ENCODE results near the gene MLX.
A peak's percentile ranks its signal among the peaks of the same experiment; 100 is the strongest.
"Not testable (repeated sequence)": the region's sequence is repeated elsewhere in the genome, so short reads cannot be mapped to it uniquely, and the experiment has no call there.

Gene MLX

DNA sequence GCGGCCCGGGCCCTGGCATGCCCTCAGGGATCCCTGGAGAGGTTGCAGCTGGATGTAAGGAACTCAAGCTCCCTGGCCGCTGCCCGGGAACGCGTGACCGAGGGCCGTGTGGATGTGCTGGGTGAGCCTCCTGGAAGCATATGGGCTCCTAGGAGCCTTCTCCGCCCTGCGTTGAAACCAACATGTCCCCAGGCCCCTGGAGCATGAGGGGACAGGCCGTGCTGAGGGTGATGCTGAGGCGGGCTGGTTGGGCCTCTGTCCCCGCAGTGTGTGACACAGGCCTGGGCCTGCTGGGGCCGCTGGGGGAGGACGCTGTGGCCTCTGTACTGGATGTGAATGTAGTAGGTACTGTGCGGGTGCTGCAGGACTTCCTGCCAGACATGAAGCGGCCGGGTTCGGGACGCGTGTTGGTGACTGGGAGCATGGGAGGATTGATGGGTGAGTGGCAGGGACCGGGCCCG lies 19.9 kb upstream of the MLX start:
- H3K9me3 ChIP-seq (ENCODE audit: insufficient read depth, low read length) = no peaks in the 10 kb centered on the region
- H3K4me1 ChIP-seq (ENCODE audit: low read length) = no peaks in the 10 kb centered on the region
- H3K4me3 ChIP-seq (ENCODE audit: low read length) = no peak overlapping the region
- H3K79me2 ChIP-seq (ENCODE audit: low read length) = no peaks in the 10 kb centered on the region
- no peak for TF ChIP-seq EZH2phosphoT487 (IDR thresholded peaks at IDR 0.05; ENCODE audit: low read depth)
- TF ChIP-seq, protein P1, sequence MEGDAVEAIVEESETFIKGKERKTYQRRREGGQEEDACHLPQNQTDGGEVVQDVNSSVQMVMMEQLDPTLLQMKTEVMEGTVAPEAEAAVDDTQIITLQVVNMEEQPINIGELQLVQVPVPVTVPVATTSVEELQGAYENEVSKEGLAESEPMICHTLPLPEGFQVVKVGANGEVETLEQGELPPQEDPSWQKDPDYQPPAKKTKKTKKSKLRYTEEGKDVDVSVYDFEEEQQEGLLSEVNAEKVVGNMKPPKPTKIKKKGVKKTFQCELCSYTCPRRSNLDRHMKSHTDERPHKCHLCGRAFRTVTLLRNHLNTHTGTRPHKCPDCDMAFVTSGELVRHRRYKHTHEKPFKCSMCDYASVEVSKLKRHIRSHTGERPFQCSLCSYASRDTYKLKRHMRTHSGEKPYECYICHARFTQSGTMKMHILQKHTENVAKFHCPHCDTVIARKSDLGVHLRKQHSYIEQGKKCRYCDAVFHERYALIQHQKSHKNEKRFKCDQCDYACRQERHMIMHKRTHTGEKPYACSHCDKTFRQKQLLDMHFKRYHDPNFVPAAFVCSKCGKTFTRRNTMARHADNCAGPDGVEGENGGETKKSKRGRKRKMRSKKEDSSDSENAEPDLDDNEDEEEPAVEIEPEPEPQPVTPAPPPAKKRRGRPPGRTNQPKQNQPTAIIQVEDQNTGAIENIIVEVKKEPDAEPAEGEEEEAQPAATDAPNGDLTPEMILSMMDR (IDR thresholded peaks at IDR 0.05; ENCODE audit: low read depth, low read length) = no peak
- H3K9ac ChIP-seq (ENCODE audit: low read length) = no peak overlapping the region
- H3K27ac ChIP-seq (ENCODE audit: low read length) = no peak overlapping the region
- no peak overlapping the region for H3K4me2 ChIP-seq (ENCODE audit: low read length)
- H2AFZ ChIP-seq (ENCODE audit: low read depth, low read length) = no peak overlapping the region
- H4K20me1 ChIP-seq (ENCODE audit: insufficient read depth, low read length) = no peaks in the 10 kb centered on the region
- H3K36me3 ChIP-seq (replicated peaks; ENCODE audit: low read depth, low read length) = peaks cover 7% of the 10 kb centered on the region
- H3K27me3 ChIP-seq (ENCODE audit: low read depth, low read length) = no peaks in the 10 kb centered on the region

DNA sequence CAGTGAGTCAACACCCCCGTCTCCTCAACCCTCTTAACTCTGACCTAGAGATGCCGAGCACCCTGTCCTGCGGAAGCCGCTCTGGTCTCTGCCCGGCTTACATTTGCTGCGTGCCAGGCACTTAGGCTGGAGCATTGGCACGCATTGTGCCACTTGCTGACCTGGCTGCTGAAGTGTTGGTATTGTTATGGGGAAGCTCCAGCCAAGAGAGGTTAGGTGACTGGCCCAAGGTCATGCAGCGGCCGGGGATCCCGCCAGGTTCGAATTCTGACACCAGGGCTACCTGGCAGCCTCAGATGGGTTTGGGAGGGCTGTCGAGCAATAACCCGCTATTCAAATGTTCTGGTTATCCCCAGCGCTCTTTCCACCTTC lies 19.2 kb upstream of the MLX start:
- Histone ChIP-seq H3K4me1 (ENCODE audit: low read length) (no peaks in the 10 kb centered on the region), H3K9ac (ENCODE audit: low read length) (no peak overlapping the region), H3K27me3 (ENCODE audit: low read depth, low read length) (no peaks in the 10 kb centered on the region), H3K4me2 (ENCODE audit: low read length) (peak overlapping the region; percentile 66; the same call in 1 of the 2 replicates), H2AFZ (ENCODE audit: low read depth, low read length) (no peak overlapping the region), H4K20me1 (ENCODE audit: insufficient read depth, low read length) (no peaks in the 10 kb centered on the region), H3K9me3 (ENCODE audit: insufficient read depth, low read length) (no peaks in the 10 kb centered on the region), H3K79me2 (ENCODE audit: low read length) (no peaks in the 10 kb centered on the region), H3K36me3 (replicated peaks; ENCODE audit: low read depth, low read length) (peaks cover 7% of the 10 kb centered on the region), H3K27ac (ENCODE audit: low read length) (no peak overlapping the region), H3K4me3 (ENCODE audit: low read length) (peak overlapping the region; percentile 74; the same call in 1 of the 2 replicates)
- TF ChIP-seq, protein P1 (IDR thresholded peaks at IDR 0.05; ENCODE audit: low read depth, low read length) = no peak

DNA sequence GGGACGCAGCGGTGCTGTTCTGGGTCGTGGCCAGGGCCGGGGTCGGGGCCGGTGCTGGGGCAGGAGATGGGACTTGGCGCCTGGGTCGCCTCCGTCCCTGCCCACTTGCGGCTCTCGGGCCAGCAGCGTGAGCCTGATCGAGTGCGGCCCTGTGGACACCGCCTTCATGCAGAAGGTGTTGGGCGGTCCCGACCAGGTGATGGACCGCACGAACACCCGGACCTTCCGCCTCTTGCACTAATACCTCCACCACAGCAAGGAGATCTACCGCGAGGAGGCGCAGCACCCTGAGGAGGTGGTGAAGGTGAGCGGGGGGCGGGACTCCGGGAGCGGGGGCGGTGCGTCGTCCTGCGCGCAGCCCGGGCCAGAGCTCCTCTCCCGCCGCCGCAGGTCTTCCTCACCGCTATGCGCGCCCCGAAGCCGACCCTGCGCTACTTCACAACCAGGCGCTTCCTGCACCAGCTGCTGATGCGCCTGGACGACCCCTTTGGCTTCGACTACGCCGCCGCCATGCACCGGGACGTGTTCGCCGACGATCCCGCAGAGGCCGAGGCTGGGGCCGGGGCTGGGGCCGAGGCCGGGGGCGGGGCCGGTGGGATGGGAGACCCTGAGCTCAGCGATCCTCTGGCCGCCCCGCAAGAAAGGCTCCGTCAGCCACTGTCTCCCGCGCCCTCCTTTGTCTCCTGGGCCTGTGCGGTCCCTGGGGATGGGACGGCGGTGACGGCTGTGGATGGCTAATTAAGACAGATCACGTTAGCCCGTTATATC lies 18.6 kb upstream of the MLX start:
- Histone ChIP-seq H3K79me2 (ENCODE audit: low read length) (no peaks in the 10 kb centered on the region), H4K20me1 (ENCODE audit: insufficient read depth, low read length) (no peaks in the 10 kb centered on the region), H3K27me3 (ENCODE audit: low read depth, low read length) (no peaks in the 10 kb centered on the region), H2AFZ (ENCODE audit: low read depth, low read length) (no peak overlapping the region), H3K9ac (ENCODE audit: low read length) (peak overlapping the region; percentile 22; the same call in 1 of the 2 replicates), H3K27ac (ENCODE audit: low read length) (no peak overlapping the region), H3K36me3 (replicated peaks; ENCODE audit: low read depth, low read length) (peaks cover 4% of the 10 kb centered on the region), H3K4me3 (ENCODE audit: low read length) (peak overlapping the region; percentile 74), H3K4me1 (ENCODE audit: low read length) (no peaks in the 10 kb centered on the region), H3K9me3 (ENCODE audit: insufficient read depth, low read length) (no peaks in the 10 kb centered on the region), H3K4me2 (ENCODE audit: low read length) (peak overlapping the region; percentile 66)
- no peak for TF ChIP-seq EZH2phosphoT487 (IDR thresholded peaks at IDR 0.05; ENCODE audit: low read depth)
- TF ChIP-seq, protein P1 (IDR thresholded peaks at IDR 0.05; ENCODE audit: low read depth, low read length) = peak; percentile 46

DNA sequence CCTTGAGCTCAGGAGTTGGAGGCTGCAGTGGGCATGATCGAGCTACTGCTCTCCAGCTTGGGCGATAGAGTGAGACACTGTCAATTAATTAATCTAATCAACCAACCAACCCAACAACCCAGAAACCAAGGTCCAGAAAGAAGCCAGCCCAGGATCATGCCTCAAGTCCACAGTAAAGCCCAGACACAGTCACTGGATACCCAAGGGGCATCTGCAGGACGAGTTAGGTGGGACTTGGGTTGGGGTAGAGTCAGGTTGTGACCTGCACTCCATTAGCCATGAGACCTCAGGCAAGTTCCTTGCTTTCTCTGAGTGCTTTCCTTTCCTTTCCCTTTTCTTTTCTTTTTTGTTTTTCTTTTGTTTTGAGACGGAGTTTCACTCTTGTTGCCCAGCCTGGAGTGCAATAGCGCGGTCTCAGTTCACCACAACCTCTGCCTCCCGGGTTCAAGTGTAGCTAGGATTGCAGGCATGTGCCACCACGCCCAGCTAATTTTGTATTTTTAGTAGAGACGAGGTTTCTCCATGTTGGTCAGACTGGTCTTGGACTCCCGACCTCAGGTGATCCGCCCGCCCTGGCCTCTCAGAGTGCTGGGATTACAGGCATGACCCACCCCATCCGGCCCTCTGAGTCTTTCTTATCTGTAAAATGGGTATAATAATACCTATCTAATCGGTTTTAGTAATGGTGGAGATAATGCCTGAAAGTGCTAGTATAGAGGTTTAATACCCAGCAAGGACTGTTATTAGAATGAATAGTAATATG lies 17.7 kb upstream of the MLX start:
- no peaks in the 10 kb centered on the region for H3K27me3 ChIP-seq (ENCODE audit: low read depth, low read length)
- no peak for TF ChIP-seq EZH2phosphoT487 (IDR thresholded peaks at IDR 0.05; ENCODE audit: low read depth)
- TF ChIP-seq, protein P1 (IDR thresholded peaks at IDR 0.05; ENCODE audit: low read depth, low read length) = no peak
- no peaks in the 10 kb centered on the region for H3K9me3 ChIP-seq (ENCODE audit: insufficient read depth, low read length)
- peak overlapping the region; percentile 66 for H3K4me2 ChIP-seq (ENCODE audit: low read length)
- no peaks in the 10 kb centered on the region for H4K20me1 ChIP-seq (ENCODE audit: insufficient read depth, low read length)
- H3K4me3 ChIP-seq (ENCODE audit: low read length) = peak overlapping the region; percentile 74
- 0 out of 2 replicates have a peak, but pooled peaks cover 5% of the 10 kb centered on the region for H3K4me1 ChIP-seq (ENCODE audit: low read length)
- peaks cover 5% of the 10 kb centered on the region for H3K79me2 ChIP-seq (ENCODE audit: low read length)
- no peak overlapping the region for H2AFZ ChIP-seq (ENCODE audit: low read depth, low read length)
- H3K36me3 ChIP-seq (replicated peaks; ENCODE audit: low read depth, low read length) = no peaks in the 10 kb centered on the region
- H3K27ac ChIP-seq (ENCODE audit: low read length) = no peak overlapping the region
- H3K9ac ChIP-seq (ENCODE audit: low read length) = no peak overlapping the region

DNA sequence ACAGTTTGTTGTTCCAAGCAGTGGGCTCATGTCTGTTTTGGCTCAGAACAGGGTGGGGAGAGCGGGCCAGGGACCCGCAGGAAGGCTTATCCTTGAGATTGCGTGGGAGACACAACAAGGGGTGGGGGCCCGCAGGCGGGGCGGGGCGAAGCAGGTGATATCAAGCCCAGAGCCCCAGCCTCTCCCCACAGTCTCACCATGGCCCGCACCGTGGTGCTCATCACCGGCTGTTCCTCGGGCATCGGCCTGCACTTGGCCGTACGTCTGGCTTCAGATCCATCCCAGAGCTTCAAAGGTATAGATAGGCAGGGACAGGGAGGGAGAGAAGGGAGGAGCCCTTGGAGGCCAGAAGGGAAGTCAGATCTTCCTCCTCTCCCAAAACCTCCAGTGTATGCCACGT lies 14.2 kb upstream of the MLX start, which contains the start of gene HSD17B1:
Gene HSD17B1 (plus strand): TSS at position 188 of the 400 bp plus-strand sequence. CDS start 11 bp downstream, at position 199.
- H3K4me2 ChIP-seq (ENCODE audit: low read length) = peak within 1 kb of the TSS; percentile 97
- not testable (repeated sequence) for H3K9ac ChIP-seq (ENCODE audit: low read length); H2AFZ ChIP-seq (ENCODE audit: low read depth, low read length); H3K27me3 ChIP-seq (ENCODE audit: low read depth, low read length); H3K9me3 ChIP-seq (ENCODE audit: insufficient read depth, low read length); H3K36me3 ChIP-seq (replicated peaks; ENCODE audit: low read depth, low read length); H4K20me1 ChIP-seq (ENCODE audit: insufficient read depth, low read length); H3K79me2 ChIP-seq (ENCODE audit: low read length); H3K27ac ChIP-seq (ENCODE audit: low read length)
- H3K4me3 ChIP-seq (ENCODE audit: low read length) = peak within 1 kb of the TSS; percentile 92
- H3K4me1 ChIP-seq (ENCODE audit: low read length) = peaks cover 11% of the 10 kb centered on the region
